GM21737 (cell line): ENCODE results near the gene CENPA.

Experiments
- ATAC-seq: cut with Tn5 transposase; IDR thresholded peaks from one replicate; pipeline ENCODE4 v1.9.1; 2021; ENCODE audit warnings: mild to moderate bottlenecking, moderate library complexity; ENCODE audit not compliant: unreplicated experiment

Gene CENPA

DNA sequence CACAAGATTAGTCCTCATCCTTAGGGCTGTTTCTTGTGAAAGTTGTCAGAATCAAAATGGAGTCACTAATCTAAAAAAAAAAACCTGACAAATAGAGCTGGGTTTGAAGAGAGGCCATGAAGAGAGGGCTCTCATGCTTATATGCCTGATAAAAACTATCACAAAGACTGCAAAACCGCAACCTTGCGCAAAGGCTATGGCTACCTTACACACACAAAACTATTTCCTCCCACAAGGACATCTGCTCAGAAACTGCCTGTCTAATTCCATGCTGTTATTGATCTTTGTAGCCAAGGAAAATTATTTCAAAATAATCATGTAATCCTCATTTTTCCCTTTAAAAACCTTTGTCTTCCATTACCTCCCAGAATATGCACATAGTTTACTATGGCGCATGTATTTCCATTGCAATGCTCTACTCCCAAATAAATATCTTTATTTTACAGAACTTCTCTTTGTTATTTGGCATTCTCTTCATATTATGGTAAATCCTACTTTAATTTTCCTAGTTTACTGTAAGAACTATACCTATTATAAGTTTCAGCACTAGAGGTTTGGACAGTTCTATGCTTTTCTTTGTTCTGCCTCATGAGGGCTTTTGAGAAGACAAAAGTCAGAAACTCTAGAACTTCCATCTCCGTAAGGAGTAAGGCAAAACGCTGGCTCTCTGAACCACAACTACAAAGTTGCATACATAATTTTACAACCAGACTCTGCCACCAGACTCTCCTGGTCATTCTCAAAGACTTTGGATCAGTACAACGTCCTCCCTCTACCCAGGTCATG lies 52.5 kb downstream of the CENPA start:
- no peak for ATAC-seq

DNA sequence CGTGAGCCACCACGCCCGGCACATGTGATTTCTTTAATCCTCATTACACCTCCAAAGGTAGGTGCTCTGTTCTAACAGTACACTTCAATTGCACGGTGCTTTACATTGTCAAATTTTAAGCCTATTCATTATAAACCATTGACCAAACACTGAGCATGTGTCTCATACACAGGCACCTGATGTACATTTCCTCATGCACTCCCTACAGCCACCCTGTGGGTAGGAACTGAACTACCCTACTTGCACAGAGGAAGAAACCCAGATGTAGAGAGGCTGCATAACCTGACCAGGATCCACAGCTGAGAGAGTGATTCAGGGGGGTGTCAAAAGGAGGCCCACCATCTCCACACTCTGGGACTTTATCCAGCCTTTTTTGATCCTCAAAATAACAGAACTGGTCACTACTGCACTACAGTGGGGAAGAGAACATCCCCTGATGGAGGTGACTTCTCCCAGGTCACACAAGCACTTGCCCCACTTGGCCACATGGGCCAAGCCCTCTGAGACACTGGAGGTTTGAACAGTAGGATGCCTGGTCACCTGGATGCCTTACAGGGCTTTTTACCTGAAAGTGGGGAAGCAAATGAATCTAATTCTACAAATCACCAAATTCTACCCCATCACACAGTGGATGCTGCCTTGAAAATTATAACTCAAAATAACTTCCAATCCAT lies 55.2 kb downstream of the CENPA start:
- no peak for ATAC-seq

DNA sequence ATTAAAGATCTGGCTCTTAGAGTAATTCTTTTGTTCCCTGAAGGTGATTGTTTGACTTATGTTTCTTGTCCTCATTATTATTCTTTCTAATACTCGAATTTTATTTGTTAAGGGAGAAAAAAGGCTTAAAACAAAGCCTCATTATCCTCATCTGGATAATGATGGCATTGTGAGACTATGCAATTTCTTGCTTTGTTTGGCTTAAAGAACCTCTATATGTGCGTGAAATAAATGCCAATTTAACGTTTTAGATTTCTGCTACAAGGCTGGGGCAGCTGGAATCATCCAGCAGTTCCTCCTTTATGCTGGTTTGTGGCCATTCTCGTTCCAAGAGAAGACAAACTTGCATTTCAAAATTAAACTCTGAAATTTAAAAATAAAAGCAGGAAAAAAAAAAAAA lies 57.2 kb downstream of the CENPA start:
- no peak for ATAC-seq
